Endothelial cell of umbilical vein (primary cell): ENCODE measurements around the gene AP1G2. TPM values are rescaled to one million over a fixed set of nuclear protein-coding genes. Genes with fewer than 3 reads are reported as not detected.
A peak's percentile ranks its signal among the peaks of the same experiment; 100 is the strongest.

Experiments used
- BruUV-seq: library from RNA; stranded (reverse); fragments of 400-500 nt; replicated peaks from 2 replicates; lab custom pipeline; 2021; lab: Mats Ljungman, UMichigan
- CTCF ChIA-PET: fragments of 300-600, 350-600 bp; sonication (Branson Sonifier 250); formaldehyde crosslinking; loops from one replicate; lab custom pipeline; 2021; ENCODE audit warnings: antibody characterized with exemption, inconsistent platforms; lab: Charles Lee
- POLR2A ChIA-PET: fragments of 300-600, 350-600 bp; sonication (Branson Sonifier 250); formaldehyde crosslinking; loops from one replicate; lab custom pipeline; 2021; ENCODE audit warnings: antibody characterized with exemption, inconsistent platforms; lab: Charles Lee
- DNase-seq: peaks from one replicate; pipeline ENCODE4 v3.0.0-alpha.2; 2011; ENCODE audit warnings: low read depth, low spot score
- FAIRE-seq: peaks from 2 replicates; lab custom pipeline; 2011; peaks lifted over from hg19 to GRCh38; lab: Jason Lieb, UNC
- H2AFZ ChIP-seq: 2 replicates; pipeline ENCODE4 v1.6.0; 2012; ENCODE audit warnings: low read depth, low read length, control low read depth, inconsistent platforms
- H3K27ac ChIP-seq: 2 replicates; pipeline ENCODE4 v1.5.1; 2011; ENCODE audit warnings: low read depth, mild to moderate bottlenecking, control low read depth, low read length, moderate library complexity; ENCODE audit not compliant: insufficient read depth
- H3K27me3 ChIP-seq, 2 experiments: 2 replicates each; pipeline versions ENCODE4 v1.6.0 to v1.6.1; 2011; ENCODE audit warnings: low read length in 2 of 2, mixed read lengths in 1 of 2; ENCODE audit not compliant: control insufficient read depth in 2 of 2, insufficient read depth in 2 of 2
- H3K36me3 ChIP-seq, 2 experiments: 2 replicates in 1 of 2; 3 replicates in 1 of 2; pipeline ENCODE4 v1.5.1; 2011; ENCODE audit warnings: low read length in 2 of 2, mild to moderate bottlenecking in 1 of 2, moderate library complexity in 1 of 2; ENCODE audit not compliant: control insufficient read depth in 2 of 2, insufficient read depth in 2 of 2; ENCODE audit errors: extremely low read depth in 1 of 2
- H3K4me1 ChIP-seq: 3 replicates; pipeline ENCODE4 v1.5.1; 2011; ENCODE audit warnings: mild to moderate bottlenecking, low read length; ENCODE audit not compliant: control insufficient read depth, insufficient read depth; ENCODE audit errors: extremely low read depth
- H3K4me2 ChIP-seq: 2 replicates; pipeline ENCODE4 v1.6.1; 2011; ENCODE audit warnings: low read length, control low read depth, mixed read lengths; ENCODE audit not compliant: insufficient read depth
- H3K4me3 ChIP-seq, 3 experiments: fragments of 200-600 bp in 1 of 3; sonication (generic), shearing (Covaris generic) in 1 of 3; replicated peaks in 1 of 3; 2 replicates each; pipeline ENCODE4 v1.5.1; 2011 to 2016; ENCODE audit warnings: control low read depth in 3 of 3, low read length in 3 of 3, mild to moderate bottlenecking in 2 of 3, inconsistent platforms in 1 of 3, low read depth in 1 of 3, moderate library complexity in 1 of 3; ENCODE audit not compliant: insufficient read depth in 1 of 3
- H3K79me2 ChIP-seq: 2 replicates; pipeline ENCODE4 v1.6.0; 2012; ENCODE audit warnings: low read length, inconsistent platforms; ENCODE audit not compliant: control insufficient read depth, insufficient read depth
- H3K9ac ChIP-seq: replicated peaks from 2 replicates; pipeline ENCODE3; 2011; ENCODE audit warnings: low read length, control low read depth; ENCODE audit not compliant: insufficient read depth; ENCODE audit errors: extremely low read depth
- H3K9me1 ChIP-seq: replicated peaks from 3 replicates; pipeline ENCODE4 v1.6.0; 2011; ENCODE audit warnings: mild to moderate bottlenecking, low read length; ENCODE audit not compliant: control insufficient read depth, insufficient read depth; ENCODE audit errors: extremely low read depth
- H3K9me3 ChIP-seq: replicated peaks from 2 replicates; pipeline ENCODE4 v1.5.1; 2012; ENCODE audit warnings: low read length, inconsistent platforms; ENCODE audit not compliant: control insufficient read depth, insufficient read depth
- H4K20me1 ChIP-seq: replicated peaks from 2 replicates; pipeline ENCODE3; 2011; ENCODE audit warnings: mild to moderate bottlenecking, low read length; ENCODE audit not compliant: control insufficient read depth, insufficient read depth; ENCODE audit errors: extremely low read depth
- CTCF ChIP-seq, 2 donors: IDR thresholded peaks; 1 replicate in 1 of 2; 2 replicates in 1 of 2; pipeline ENCODE4 v1.5.1; 2011; ENCODE audit warnings: low read length in 2 of 2, mild to moderate bottlenecking in 2 of 2, moderate library complexity in 2 of 2, control low read depth in 1 of 2, inconsistent platforms in 1 of 2, low read depth in 1 of 2; ENCODE audit not compliant: insufficient read depth in 1 of 2; ENCODE audit errors: extremely low read depth in 1 of 2
- EZH2 ChIP-seq: IDR thresholded peaks from 2 replicates; pipeline ENCODE4 v1.6.1; 2012; ENCODE audit warnings: borderline replicate concordance, low read depth, mild to moderate bottlenecking, moderate library complexity, low read length, inconsistent platforms; ENCODE audit not compliant: severe bottlenecking
- FOS ChIP-seq: IDR thresholded peaks from 2 replicates; pipeline ENCODE4 v1.6.1; 2011; ENCODE audit warnings: mild to moderate bottlenecking, low read length, moderate library complexity, borderline replicate concordance; ENCODE audit not compliant: insufficient read depth
- GATA2 ChIP-seq: IDR thresholded peaks from 2 replicates; pipeline ENCODE4 v1.7.0; 2011; ENCODE audit warnings: low read depth, mild to moderate bottlenecking, moderate library complexity, mixed read lengths, low read length; ENCODE audit not compliant: insufficient read length, insufficient read depth
- JUN ChIP-seq: IDR thresholded peaks from 2 replicates; pipeline ENCODE4 v1.6.1; 2011; ENCODE audit warnings: borderline replicate concordance, low read depth; ENCODE audit not compliant: insufficient read length, insufficient read depth
- MAX ChIP-seq: IDR thresholded peaks from 2 replicates; pipeline ENCODE4 v1.6.1; 2011; ENCODE audit not compliant: insufficient read depth, insufficient read length
- MYC ChIP-seq: IDR thresholded peaks from one replicate; pipeline ENCODE4 v1.6.1; 2011; ENCODE audit warnings: mild to moderate bottlenecking, low read depth, low read length
- POLR2A ChIP-seq: IDR thresholded peaks from 2 replicates; pipeline ENCODE4 v1.6.1; 2012; ENCODE audit warnings: low read depth, mild to moderate bottlenecking, control low read depth, low read length
- POLR2AphosphoS5 ChIP-seq: IDR thresholded peaks from 2 replicates; pipeline ENCODE4 v1.6.1; 2012; ENCODE audit warnings: low read depth, mild to moderate bottlenecking, control low read depth, low read length, moderate library complexity; ENCODE audit not compliant: insufficient read depth
- dilution Hi-C: fragments of 300-500 bp; cut with MboI; formaldehyde crosslinking; loops from one replicate; pipeline ENCODE4 v1.15.0; 2019; ENCODE audit warnings: low sequenced_read_pairs; ENCODE audit not compliant: extremely low pct_ligation_motif_present
- intact Hi-C: fragments of 100-400 bp; cut with micrococcal nuclease; formaldehyde crosslinking; loops from one replicate; pipeline ENCODE4 v1.10.0; 2022
- polyA plus RNA-seq, 4 experiments: library from polyadenylated mRNA; depleted of rRNA in 3 of 4; stranded (reverse) in 3 of 4; unstranded in 1 of 4; fragments of >200 nt; gene quantifications; 2 replicates each; pipeline versions ENCODE4 v1.2.1 to v1.2.3, GENCODE V29; 2011 to 2012; ENCODE audit warnings: missing spikeins in 1 of 4
- total RNA-seq: library from RNA; stranded (reverse); gene quantifications from 2 replicates; pipeline ENCODE4 v1.2.3, GENCODE V29; 2021

AP1G2 gene
- total and polyA plus RNA-seq, 2 donors (not counting 3 experiments of a cell fraction or from before 2014, with no cell fraction given) = 39.0 to 55.8 TPM

GRCh38 chr14:23555533-23555881 is 12.1 kb downstream of the AP1G2 start:
- TF ChIP-seq POLR2A = no peak
- TF ChIP-seq MYC = no peak
- no peak for TF ChIP-seq MAX
- TF ChIP-seq FOS = no peak
- TF ChIP-seq EZH2 = no peak
- TF ChIP-seq POLR2AphosphoS5 = no peak
- no peak for TF ChIP-seq JUN
- TF ChIP-seq CTCF (IDR thresholded peaks at IDR 0.05; ENCODE audit: extremely low read depth in 1 of 2, insufficient read depth in 1 of 2, low read depth in 1 of 2, low read length in 2 of 2) = no peak
- TF ChIP-seq GATA2 = no peak
- peak overlapping the region; percentile 63 to 83 (median 79) for H3K4me3 ChIP-seq
- peaks cover 0 to 9% of the 10 kb centered on the region in 2 experiments for H3K36me3 ChIP-seq
- FAIRE-seq (no peak), DNase-seq (no peak)
- intact Hi-C loops (no loop called here), dilution Hi-C loops (no loop called here)
- no TSS peak for BruUV-seq
- peak overlapping the region; percentile 52 for H3K27ac ChIP-seq
- H3K9ac ChIP-seq = peak overlapping the region; percentile 77
- peaks cover 0 to 3% of the 10 kb centered on the region in 2 experiments for H3K27me3 ChIP-seq
- peaks cover 11% of the 10 kb centered on the region for H3K79me2 ChIP-seq
- ChIA-PET CTCF (interaction anchor here (12.3 kb wide), 1 partner anchor 77 kb away, joined by 416 read pairs; no protein-coding TSS in a partner anchor), POLR2A (interaction anchor here (0.6 to 1.1 kb wide), 2 partner anchors 77 to 230 kb away, joined by 3 read pairs; no protein-coding TSS in a partner anchor)
- H4K20me1 ChIP-seq = no peaks in the 10 kb centered on the region
- H3K4me2 ChIP-seq = peak overlapping the region; percentile 94
- no peaks in the 10 kb centered on the region for H3K9me3 ChIP-seq
- H3K9me1 ChIP-seq = no peaks in the 10 kb centered on the region
- peaks cover 17% of the 10 kb centered on the region for H3K4me1 ChIP-seq
- H2AFZ ChIP-seq = peak overlapping the region; percentile 78
